Activated CD4-positive, alpha-beta T cell treated with anti-CD3 and anti-CD28 coated beads, Interleukin-2, amount 50 U/mL, for 24 hours (primary cell): ENCODE measurements around the gene JAM3.
"Not testable (repeated sequence)": the region's sequence is repeated elsewhere in the genome, so short reads cannot be mapped to it uniquely, and the experiment has no call there.

Experiments used
- DNase-seq, 2 donors: peaks; one replicate each; pipeline ENCODE4 v3.0.0-alpha.2; 2020; ENCODE audit warnings: low read depth in 1 of 2, low spot score in 1 of 2

JAM3 gene

DNA sequence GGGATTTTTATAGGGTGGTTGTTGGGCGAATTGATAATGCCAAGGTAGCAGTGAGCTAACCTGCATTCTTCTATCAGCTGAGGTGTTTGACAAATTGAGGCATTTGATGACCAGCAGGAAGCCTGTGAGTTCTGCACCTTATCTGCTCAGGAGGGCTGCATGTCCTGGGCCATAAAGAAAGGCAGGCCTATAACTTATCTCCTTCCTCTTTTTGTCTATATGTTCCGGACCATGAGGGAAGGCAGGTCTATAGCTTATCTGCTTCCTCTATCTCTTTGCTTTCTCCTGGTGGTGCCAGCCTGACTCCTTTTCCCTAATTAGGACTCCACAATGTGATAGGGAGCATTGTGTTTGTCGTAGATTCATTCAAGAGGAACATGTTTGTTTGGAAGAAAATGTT, 8.6 kb upstream of the JAM3 start:
- no peak for DNase-seq

DNA sequence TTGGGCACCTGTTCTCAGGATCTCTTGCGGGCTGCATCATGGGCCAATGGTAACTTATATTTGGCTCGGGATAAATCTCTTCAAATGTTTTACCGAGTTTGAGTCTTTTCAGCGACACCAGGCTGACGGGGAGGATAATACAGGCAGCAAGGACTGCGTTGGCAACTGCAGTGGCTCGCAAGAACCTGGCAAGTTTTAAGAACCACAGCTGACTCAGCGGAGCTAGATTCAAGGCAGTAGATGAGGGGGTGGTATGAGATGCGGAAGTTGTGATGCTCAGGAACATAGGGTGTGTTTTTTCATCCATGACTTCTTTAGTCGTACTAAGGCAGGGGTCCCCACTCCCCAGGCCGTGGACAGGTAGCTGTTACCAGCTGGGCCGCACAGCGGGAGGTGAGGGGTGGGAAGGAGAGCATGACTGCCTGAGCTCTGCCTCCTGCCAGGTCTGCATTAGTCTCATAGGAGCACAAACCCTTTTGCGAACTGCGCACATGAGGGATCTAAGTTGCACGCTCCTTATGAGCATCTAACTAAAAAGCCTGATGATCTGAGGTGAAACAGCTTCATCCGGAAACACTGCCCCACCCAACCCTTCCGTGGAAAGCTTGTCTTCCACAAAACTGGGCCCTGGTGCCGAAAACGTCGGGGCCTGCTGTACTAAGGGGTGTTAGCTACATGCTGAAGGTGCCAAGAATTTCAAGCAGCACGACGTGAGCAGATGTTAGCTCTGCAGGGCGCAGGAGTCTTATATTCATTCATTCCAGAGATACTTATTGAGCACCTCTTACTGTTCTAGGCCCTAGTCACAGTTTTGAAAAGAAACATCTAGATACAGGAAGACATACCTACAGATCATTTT, 6.4 kb upstream of the JAM3 start:
- no peak for DNase-seq

DNA sequence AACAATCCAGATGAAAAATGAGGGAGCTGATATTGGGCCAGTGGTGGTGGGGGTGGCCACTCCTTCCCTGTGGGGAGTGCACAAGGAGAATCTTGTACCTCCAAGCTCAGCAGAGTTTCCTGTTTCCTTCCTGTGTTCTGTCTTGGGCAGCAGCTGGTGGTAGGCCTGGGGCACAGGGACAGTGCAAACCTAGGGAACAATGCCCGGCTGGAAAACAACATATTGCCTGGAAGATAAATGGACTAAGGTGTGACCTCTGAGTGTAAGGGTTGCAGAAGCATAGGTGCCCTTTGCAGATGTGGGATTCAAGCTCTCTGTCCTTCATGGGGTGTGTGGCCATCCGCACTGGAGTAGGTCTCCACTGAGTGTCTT, 5.8 kb upstream of the JAM3 start:
- DNase-seq: no peak

DNA sequence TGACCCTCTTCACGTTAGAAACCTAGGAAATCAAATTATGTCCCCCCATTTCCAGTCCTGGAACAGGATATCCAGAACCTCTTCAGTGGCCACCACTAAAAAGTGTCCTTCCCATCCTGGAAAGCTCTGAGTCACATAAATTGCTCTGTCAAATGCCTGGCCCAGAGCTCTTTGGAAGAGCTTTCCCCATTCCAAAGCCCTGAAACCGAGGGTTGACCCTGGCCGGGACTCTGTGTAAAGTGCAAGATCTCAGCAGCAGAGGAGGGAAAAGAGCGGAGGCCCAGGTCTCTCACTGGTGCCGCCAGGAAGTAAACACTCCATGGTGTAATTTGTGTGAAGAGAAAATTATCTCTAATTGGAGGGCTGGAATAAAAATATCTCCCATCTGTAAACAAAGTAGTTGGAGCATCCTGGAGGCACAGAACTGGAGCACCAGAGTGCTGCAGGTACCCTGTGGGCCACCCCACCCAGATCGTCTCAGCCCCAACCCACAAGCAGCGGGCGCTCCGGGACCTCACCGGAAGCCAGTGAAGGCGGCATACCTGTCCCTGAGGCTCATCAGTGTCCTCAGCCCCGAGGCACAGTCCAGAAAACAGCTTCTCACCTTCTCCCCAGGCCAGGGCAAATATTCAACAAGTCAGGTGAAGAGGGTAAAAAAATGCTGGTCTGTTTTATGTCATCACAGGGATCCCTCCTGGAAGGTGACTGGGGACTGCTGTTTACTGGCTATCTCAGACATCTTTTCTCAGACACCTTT, 4.7 kb upstream of the JAM3 start:
- DNase-seq: no peak

DNA sequence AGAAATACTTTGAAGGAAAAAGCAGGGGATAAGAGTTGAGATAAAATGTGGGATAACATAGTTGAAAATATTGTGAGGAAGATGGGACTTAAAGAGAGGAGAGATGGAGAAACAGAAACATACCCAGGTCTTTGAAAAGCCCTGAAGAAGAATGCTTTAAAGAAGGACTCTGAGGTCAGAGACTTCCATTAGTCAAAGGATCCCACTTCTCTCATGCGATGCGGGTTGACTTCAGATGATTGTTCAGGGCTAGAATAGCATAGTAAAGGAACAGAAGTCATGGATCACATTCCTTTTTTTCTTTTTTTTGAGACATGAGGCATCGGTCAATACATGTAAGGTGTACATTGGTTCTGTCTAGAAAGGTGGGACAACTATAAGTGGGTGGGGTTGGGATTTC, 3.5 kb upstream of the JAM3 start:
- no peak for DNase-seq

DNA sequence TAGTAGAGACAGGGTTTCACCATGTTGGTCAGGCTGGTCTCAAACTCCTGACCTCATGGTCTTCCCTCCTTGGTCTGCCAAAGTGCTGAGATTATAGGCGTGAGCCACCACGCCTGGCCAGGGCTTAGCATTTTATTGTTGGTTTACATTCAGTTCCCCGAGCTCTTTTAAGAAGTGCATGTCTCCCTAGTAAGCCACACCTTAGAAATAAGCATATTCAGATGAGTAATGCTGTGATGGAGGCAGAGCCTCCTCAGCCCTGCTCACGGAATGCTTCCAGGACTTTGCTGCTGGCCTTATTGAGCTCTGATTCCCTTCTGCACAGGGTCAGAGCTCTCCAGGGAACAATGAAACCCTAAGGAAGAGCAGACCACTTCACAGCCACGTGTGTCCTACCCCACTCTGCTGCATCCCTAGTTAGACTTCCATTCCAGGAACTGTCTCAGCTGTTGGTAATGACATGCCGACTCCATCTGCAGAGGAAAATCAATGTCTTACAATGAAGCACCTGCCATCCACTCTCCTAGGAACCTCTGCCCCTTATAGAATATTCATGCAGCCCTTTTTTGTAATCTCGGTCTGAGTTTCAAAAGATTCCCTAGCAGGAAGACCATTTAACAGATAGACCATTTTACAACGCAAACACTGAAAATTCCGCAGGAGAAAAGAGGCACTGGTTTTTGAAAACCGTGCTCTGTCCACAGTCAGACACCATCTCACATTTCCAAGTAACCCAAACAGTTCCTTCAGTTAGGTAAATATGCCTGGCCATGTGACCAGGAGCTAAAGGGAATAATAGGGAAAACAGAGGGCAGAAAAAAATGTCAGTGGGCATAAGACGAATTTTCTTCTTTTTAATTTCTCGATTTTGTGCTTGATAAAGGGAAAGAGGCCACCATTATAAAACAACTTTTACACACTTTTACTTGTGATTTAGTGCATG, 1.7 kb upstream of the JAM3 start:
- DNase-seq: no peak

DNA sequence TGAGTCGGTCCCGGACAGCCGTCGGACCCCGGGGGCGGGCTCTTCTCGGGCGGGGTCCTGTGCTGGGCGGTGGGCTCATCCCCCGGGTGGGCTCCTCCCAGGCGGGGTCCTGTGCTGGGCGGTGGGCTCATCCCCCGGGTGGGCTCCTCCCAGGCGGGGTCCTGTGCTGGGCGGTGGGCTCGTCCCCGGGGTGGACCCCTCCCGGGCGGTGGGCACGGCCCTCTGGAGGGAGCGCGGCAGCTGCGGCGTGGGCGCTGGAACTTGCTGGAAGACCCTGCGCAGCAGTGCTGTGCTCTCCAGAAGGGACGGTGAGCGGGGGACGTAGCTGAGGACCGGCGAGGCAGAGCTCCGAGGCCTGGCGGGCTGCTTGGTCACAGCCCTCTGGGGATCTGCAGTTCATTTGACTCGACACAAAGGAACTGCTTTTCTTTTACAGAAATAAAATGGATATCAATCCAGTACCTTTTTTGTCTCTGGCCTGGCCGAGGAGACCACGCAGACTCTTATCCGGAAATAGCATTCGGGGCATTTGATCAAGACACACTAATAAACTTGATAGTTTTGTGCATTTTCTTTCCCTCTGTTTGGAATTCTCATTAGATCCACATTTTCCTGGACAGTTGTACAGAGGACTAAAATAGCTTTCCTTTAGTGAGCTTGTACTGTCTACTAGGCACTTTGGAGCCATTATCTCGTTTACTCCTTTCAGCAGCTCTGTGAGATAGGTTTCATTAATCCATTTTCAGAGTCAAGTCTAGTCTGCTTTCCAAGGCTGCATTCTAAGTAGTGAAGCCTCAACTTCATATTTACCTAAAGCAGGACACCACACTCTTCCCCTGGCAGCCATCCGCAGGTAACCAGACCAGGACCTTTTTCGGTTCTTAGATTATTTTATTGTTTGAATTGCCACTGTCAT, 812 bp downstream of the JAM3 start:
- DNase-seq: no peak

DNA sequence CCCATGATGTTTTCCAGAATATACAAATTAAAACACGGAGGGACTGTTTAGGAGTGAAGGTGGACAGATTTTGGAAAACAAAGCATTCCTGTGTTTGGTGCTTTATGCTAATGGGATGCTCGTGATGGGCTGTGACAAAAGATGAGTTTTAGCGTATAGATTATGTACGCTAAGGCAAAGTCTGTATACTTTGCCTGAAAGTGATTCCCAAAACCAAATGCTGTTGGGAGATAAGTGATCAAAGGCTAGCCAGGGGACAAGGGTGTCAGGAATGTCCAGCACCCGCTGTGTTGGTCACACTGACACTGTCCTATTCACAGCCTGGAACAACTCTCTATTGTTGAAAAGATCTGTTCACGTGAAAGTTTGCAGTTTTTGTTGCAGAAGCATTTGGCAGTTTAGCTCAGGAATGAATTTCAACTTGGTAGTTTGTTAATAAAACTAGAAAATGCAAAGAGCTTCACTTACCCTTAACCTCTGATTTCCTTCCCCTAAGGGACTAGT, 1.5 kb downstream of the JAM3 start:
- no peak for DNase-seq

DNA sequence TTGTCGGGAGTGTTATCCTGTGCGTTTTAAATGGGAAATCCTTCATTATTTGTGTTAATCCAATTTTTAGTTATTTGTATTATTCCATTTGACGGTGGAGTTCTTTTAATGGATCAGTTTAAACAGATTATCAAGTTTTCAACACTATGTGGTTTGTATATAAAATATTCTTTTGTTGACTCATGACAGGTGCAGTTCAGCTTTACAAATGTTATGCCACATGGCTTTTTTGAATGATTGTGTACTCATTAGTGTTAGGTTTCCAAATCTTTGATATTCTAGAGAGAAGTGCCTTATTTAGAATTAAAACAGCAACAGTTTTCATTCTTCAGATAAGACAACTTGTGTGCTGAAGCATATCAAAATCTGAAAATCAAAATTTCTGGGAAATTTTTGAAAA, 2.4 kb downstream of the JAM3 start:
- no peak for DNase-seq

DNA sequence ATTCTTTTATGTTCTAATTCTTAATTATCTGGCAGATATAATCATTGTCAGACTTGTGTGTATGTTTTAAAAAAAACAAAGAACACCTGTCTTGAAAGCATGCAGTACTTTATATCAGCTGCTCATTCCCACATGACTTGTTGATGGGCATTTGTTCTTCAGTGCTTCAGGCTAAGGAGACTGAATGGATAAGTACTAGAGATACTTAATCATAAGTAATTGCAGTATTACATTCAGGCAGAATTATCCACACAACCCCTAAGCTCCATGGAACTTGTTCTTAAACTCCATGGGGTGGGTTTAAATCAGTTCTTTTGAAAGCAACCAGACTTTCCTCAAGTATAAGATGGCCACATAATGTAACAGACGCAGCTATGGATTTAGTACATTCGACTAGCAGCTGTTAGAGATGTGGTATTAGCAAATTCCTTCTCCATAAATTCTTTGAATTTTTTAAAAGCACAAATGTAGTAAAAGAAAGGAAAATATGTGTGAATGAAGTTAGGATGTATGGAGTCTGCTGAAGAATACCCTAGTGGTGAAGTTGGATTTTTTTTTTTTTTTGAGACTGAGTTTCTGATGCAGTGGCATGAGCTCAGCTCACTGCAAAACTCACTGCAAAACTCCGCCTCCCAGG, 3.0 kb downstream of the JAM3 start:
- DNase-seq: no peak

DNA sequence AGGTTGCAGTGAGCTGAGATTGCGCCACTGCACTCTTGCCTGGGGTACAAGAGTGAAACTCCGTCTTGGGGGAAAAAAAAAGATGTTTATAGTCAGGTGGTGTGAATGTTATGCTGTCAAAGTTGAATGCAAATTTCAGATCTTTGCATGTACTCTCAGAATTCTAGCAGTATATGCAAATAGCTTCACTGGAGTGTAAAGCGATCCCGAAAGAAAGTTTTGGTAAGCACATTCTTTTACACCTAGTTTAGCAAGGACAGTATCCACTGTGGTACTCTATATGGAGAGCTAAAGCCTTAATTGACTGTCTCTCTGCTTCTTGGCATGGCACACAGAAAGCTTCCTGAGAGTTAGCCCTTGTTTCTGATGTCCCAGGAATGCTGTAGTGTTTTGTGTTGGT, 4.0 kb downstream of the JAM3 start:
- no peak for DNase-seq

DNA sequence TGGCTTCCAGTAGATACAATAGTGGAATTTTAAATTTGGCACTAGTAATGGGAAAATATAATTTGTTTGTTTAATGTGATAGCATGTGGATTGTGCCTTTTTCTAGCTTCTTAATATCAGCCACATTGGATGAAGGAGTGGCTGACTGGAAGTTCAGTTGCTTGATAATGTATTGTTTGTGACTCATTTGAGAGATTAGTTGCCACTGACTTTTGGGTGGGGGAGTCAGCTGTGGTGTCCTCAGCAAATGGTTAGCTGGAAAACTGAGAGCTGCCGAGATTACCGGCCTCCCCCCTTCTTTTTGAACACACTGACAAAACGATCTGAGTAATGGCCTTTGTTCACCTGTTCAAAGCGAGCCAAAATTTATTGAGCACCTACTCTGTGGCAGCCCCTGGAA, 5.5 kb downstream of the JAM3 start:
- no peak for DNase-seq

DNA sequence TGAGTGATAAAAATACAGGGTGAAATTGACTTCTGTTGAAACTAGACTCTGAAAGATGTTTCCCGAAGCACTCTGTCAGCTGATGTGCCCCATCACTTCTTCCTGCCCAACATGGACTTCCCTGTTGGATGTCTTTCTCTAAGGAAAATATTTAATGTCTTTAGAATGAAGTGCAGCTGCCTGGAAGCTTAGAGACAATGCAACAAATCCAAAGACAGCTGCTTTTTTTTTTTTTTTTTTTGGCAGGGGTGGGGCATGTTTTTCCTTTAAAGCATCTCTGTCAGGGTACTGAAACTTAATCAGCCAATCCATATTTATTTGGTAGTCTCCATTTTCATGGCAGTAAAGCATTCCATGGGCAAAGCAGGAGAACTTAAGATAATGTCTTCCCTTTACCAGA, 5.9 kb downstream of the JAM3 start:
- DNase-seq: no peak

DNA sequence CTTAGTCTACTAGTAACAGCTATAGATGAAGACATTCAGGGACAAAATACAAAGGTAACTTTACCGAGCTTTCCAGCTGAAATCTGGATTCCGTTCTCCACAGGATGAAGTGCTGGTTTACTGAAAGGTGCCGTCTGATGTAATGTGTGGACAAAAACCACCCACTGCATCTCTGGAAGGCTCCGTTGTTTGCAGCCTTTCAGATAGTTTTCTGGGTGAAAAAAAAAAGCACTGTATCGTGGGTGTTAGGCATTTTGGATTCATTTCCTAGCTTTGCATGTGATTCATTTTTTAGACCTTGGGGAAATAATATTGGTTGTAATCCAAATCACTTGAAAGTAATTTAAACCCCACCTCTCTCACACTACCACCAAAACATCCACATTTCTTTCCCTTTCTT, 10.4 kb downstream of the JAM3 start:
- no peak for DNase-seq

DNA sequence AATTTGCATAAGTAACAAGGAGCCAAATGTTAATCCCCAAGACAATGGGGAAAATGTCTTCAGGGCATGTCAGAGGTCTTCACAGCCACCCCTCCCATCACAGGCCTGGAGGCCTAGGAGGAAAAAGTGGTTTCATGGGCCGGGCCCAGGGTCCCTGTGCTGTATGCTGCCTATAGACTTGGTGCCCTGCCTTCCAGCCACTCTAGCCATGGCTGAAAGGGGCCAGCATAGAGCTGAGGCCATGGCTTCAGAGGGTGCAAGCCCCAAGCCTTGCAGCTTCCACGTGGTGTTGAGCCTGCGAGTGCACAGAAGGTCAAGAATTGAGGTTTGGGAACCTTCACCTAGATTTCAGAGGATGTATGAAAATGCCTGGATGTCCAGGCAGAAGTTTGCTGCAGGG, 12.4 kb downstream of the JAM3 start:
- DNase-seq: not testable (repeated sequence)

DNA sequence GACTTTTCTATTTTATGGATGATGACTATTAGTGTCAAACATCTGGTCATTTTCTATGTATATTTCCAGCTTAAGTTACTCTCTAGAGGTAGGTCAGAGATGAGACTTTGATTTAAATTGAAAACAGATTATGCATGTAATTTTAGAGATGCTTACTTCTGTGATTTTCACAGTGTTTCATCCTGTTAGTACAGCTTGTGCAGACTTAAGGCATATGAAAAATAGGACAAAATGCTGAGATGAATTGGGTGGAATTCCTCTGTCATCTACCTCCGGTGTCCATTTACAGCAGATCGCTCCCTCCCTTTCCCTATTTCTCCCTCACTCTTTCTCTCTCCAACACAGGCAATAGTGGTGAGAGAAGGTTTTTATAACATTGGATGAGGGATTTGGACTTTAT, 14.1 kb downstream of the JAM3 start:
- no peak for DNase-seq

DNA sequence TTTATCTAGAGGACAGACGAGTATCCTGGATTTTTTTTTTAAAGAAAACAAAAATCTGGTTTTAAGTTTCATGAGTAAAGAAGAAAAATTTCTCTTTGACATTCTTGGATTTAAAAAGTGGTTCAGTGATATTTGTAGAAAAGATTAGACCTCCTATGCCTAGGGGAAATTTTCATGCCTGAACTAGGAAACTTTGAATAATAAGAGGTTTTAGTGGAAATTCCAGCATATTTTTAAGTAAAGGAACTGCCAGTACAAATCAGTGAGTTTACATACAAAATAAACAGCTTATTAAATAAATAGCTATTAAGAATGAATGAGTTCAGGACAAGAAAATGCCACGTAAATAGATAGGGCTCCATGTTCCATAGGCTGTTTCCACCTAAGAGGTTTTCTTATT, 17.5 kb downstream of the JAM3 start:
- DNase-seq: no peak

DNA sequence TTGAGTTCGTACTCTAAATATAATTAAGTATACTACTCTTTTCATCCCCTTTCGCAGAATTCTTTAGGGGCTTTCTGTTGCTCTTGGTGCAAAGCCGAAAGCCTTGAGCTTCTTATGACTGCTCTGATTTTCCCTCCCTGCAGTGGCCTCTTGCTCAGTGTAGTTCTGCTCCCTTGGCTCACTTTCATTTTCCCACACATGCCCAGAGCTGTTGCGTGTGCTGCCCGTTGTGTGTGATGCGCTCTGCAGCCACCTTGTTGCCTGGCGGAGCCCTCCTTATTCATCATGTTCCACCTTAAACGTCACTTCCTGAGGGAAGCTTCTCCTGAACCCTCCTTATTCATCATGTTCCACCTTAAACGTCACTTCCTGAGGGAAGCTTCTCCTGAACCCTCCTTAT, 23.1 kb downstream of the JAM3 start:
- DNase-seq: not testable (repeated sequence)

DNA sequence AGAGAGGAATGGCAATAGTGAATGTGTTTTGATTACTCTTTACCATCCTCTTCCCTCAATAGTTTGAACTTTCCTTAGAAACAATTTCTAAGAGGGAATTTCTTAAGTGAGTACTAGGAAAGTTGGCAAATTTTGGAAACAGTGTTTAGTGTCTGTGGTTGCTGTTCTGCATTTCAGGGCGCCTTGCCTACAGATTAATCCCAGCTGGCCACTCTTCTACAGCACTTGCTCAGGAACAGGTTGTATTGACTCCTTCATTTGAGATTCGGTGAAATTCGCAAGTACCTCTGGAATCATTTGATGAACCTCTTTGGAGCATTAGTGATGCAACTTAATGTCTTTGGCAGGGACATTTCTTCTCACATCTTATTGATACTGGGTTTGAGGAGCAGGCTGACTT, 28.3 kb downstream of the JAM3 start:
- DNase-seq: no peak
